GM19099 (cell line): ENCODE data around the gene FRMD4B.

Experiments
- POLR2A ChIP-seq: IDR thresholded peaks from 3 replicates; pipeline ENCODE4 v1.6.1; 2011; ENCODE audit warnings: low read depth; ENCODE audit not compliant: insufficient read length; ENCODE audit errors: extremely low read depth

The FRMD4B gene

DNA sequence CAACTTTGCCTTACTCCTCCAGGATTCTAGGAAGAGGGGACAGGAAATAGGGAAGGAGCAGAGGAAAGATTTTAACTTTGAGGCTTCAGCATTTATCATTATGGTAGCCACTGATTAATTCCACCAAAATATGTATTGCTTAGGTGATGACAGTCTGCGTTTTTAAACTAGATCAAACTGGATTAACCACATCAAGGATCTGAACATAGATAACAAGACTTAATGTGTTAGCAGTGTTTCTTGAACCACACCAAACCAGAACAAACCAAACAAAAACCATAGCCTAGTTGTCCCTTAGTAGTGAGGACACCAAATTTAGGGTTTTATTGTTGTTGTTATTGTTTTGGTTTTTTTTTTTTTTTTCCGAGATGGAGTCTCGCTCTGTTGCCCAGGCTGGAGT, 150.0 kb downstream of the FRMD4B start:
- no peak for TF ChIP-seq POLR2A

DNA sequence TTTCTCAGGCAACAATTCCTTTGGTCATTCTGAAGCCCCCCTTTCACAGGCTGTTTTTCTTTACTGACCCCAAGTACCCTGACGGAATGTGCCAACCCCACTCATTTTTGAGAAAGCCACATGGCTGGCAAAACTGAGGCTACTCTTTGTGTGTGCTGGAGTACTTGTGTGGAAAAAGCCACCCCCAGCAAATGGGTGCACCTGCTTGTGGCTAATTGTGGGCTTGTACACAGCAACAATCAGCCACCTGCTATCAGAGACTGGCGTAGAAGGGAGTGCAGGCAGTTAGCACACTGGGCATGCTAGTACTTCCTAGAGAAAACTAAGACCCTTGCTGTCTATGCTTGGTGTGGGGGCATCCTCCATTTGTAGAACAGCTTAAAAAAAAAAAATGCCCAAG, 153.4 kb downstream of the FRMD4B start:
- TF ChIP-seq POLR2A: no peak

DNA sequence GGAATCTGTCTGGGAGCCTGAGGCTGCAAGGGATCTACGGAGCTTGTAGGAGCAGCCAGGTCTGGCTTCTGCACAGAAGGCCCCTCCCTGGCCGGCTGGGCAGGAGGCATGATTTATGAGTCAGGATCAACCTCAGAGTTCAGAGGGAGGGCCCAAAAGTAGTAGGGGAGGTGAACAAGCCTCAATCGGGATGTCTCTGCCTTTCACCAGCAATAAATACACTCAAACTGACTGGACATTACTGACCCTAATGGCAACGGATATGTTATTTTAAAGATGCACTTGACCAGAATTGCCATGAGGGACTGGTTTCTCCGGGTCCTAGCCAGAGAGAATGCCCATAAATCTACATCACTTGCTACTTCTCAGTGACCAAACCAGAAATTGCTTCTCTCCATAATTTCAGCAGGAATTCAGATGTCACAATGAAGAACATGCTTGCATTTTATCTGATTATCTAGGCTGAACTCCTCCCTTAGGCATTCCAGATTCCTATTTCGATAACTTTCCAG, 153.9 kb downstream of the FRMD4B start:
- no peak for TF ChIP-seq POLR2A

DNA sequence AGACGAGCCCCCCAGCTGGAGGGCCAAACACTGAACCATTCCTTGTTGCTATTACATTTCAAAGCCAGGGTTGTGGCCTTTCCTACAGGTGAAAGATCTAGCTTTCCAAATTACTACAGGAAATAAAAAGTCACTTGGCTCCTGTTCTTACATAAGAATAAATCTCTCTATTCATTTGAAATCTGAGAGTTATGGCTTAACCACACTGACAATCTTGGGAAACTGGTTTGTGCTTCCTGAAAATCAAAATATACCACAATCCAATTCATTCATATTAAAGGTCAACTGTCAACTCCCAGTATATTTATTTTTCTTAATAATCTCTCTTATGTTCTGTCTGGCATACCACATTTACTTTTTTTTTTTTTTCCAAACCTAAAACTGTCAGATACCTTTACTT, 159.8 kb downstream of the FRMD4B start:
- TF ChIP-seq POLR2A: no peak

DNA sequence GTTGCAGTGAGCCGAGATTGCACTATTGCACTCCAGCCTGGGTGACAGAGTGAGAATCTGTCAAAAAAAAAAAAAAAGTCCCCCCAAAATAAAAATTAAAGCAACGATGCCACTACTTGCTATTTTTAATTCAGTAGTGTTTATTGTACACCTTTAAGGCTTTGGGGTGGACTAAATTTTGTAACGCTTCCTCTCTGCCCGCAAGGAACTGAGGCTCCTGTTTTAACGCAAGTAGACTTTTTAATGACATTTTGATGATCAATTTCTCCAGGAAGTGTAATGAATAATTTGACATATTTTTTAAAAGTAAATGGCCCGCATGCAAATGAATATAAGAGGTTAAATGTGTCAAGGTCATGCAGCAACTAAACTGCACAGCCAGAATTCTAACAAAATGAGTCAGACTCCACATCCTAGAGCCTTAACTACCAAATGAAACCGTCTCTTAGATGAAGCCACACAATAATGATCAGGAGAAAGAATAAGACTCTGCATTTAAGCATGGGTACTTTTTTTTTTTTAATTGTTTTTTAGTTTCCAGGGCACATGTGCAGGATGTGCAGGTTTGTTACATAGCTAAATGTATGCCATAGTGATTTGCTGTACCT, 166.7 kb downstream of the FRMD4B start:
- TF ChIP-seq POLR2A: no peak

DNA sequence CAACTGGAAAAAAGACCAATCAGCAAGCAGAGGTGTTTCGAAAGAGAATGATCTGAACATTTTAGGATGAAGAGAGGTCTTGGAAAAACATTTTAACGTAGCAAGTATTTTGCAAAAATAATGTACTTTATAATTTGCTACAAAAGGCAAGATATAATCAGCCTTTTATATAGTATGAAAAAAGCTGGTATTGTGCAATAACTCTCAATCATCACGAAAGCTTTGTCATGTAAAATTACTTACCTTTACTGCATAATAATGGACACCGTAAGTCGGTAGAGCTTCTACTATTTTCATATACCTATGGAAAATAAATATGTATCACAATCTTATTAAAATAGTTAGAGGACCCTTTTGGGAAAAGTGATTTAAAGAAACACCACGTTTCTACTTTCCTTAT, 167.8 kb downstream of the FRMD4B start:
- no peak for TF ChIP-seq POLR2A

DNA sequence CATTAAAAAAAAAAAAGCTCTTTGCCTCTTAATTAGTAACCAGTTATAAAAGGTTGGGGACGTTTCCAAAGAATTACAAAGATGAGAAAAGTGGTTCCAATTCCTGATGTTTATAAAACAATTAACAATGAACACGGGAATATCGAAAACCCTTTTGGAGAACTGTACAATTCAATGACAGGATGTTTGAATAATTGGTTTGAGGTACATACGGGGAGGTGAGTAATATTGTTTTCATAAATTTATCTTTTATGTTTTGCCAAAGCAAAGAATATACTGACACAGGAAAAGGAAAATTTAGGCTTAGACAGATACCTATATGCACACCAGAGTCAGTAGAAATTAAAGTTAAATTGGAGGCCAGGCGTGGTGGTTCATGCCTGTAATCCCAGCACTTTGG, 168.9 kb downstream of the FRMD4B start:
- TF ChIP-seq POLR2A: no peak

DNA sequence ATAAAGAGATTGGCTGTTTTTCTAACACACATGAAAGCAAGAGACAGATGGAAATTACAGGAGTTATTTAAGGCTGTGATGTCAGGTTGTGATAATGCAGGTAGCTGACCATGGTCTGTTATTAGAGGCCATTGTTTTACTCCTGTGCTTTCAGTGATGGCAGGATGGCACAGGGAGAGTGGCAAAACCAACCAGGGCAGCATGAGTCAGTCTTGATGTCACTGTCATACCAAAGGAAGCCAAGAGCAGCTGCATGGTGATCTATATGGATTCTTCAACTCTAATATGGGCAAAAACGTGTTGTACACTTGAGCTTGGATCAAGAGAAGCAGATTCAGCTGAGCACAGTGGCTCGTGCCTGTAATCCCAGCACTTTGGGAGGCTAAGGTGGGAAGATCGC, 171.6 kb downstream of the FRMD4B start:
- TF ChIP-seq POLR2A: no peak

DNA sequence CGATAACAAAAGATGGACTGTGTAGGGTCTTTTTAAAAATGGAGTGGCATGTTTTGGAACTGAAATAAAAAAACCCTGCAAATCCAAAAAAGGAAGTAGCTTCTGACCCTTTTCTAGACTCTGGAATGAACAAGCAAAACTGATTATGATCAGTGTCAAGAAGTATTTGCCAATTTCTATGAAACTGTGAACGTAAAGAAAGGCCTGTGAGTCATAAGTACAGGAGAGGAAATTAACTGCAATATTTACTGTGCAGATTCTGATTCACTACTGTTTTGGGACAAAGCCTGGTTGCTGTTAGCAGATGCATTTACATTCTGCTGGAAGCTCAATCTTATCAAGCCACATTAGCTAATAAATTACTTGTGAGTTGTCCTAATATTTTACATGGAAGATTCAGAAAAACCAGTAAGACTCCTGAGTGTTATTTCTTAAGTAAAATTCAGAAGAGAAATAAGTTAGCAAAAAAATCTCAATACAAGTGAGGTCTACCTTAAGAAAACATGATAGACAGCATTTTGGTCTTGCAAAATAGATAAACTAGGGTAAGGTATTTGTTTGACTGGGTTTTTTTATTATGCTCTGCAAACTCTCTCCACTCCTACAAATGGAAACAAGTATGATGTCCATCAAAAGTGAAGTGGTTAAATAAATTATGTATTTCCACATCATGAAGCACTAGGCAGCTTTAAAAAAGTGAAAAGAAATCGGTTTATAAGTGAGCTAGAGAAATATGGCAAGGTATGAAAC, 173.3 kb downstream of the FRMD4B start:
- no peak for TF ChIP-seq POLR2A

DNA sequence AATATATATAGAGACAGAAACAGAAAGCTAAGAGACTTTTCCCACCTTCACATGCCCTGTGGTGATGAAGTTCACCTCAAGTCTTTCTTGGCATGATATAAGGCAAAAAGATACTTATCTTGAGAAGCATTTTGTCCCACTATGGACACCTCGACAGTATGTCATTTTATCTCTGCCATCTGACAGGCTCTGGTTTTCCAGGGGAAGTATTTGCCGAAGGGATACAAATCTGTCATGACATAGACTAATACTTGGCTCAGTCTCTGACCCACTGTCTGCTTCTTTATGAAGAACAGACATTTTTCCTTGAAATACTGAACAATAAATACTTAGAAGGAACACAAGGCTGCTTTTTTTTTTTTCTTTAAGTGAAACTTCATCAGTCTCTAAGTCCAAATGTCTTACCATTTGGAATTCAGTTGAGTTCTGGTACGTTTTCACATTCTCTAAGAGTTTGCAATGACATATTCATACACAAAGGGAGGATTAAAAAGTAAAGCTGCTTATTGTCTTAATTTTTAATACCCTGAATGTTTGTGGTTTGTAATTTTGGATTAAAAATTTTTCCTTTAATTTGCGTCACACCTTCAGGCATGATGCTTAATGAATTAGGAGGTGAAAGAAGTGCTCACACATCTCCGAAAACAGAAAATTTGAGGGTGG, 175.7 kb downstream of the FRMD4B start:
- TF ChIP-seq POLR2A: no peak

DNA sequence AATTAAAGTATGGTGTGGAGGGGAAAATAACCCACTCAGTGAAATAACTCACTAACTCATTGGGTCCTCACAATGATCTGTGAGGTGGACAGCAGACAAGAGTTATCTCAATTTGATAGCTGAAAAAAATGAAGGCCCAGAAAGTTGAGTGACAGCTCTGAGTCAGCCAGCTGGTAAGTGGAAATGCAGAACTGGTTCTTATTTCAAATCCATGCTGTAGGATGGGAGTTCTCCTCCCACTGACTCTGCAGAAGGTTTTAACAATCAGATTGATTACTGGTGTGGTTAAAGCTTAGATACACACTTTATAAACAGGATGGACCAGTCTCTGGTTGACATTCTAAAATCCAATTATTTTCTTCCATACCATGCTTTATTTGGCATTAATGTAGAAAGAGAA, 176.5 kb downstream of the FRMD4B start:
- TF ChIP-seq POLR2A: no peak

DNA sequence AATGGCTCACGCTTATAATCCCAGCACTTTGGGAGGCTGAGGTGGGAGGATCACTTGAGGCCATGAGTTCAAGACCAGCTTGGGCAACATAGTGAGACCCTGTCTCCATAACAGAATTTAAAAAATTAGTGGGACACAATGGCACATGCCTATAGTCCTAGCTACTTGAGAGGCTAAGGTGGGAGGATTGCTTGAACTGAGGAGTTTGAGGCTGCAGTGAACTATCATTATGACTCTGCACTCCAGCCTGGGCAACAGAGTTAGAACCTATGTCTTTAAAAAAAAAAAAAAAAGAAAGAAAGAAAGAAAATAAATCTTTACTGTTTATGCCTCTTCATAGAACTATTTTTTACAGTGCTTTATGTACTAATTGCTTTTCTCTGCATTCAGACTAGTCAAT, 178.9 kb downstream of the FRMD4B start:
- TF ChIP-seq POLR2A: no peak

DNA sequence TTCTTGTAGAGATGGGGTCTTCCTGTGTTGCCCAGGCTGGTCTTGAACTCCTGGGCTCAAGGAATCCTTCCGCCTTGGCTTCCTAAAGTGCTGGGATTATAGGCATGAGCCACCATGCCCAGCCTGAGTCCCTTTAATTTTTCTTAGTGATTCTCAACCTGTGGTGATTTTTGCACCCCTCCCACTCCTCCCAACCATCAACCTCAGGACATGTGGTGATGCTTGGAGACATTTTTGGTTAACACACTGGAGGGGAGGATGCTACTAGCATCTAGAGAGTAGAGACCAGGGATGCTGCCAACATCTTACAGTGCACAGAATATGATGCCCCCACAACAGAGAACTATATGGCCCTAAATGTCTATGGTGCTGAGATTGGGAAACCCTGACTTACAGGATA, 180.5 kb downstream of the FRMD4B start:
- no peak for TF ChIP-seq POLR2A

DNA sequence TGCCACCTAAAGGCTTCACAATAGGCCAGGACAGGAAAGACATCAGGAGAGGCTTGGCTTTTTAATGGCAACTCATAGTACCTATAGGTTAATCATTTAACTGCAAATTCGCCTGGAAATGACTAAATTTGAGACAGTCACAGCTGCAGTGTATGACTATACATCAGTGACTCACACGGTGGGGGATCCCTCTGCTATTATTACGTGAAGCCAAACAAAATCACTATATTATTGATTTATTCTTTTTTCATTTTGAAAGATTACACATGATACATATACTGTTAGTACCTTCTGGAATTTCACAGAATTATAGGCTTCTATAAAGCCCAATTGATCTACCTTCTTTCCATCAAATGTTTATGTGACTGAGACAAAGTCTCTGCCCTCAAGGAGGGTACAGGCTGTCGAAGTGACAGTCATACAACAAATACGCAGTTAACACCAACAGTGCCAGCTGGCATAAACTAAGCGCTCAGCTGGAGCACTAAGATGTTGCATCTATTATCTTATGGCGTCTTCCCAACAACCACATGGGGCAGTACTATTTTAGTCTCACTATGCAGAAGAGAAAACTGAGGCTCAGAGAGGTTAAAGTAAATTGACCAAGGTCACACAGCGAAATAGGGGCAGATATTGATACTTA, 181.5 kb downstream of the FRMD4B start:
- TF ChIP-seq POLR2A: no peak

DNA sequence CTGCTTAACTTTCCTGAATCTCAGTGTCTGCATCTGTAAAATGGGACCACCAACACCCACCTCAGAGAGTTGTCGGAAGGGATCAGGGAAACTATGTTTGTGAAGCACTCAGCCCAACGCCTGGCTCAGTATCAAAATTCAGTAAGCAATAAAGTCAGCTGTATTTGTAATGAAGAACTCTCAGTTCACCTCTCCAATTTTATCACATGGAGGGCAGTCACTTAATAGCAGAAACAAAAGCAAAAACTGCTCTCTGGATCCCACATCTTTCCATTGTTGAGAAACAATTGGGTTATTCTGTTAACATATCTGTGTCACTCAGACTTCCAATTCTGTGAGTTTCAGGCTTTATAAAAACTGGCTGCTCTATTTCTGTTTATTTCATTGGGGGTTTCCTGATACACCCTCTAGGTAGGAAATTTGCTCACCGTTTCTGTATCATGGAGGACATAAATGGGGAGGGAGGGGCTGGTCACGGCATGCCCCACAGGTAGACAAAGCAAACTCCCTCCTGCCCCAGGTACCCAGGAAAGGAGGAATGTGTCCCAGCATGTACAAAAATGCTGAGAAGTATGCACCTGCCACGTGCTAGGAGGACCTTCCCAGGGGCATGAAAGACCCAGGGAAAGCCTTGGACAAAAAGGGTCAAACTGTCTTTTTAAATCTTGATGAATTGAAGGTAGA, 182.1 kb downstream of the FRMD4B start:
- TF ChIP-seq POLR2A: no peak
